HEK293 (cell line): ENCODE data around the gene SRMS.

Experiments
- HOXA7 ChIP-seq: sonication (generic); formaldehyde crosslinking; IDR thresholded peaks from 2 replicates; pipeline ENCODE4 v1.8.1; 2022; ENCODE audit warnings: missing genetic modification reagents, borderline replicate concordance
- RBAK ChIP-seq: fragments of 450-650 bp; formaldehyde crosslinking; IDR thresholded peaks from 2 replicates; pipeline ENCODE4 v1.5.1; 2016; ENCODE audit warnings: missing biosample characterization, missing genetic modification characterization
- ZNF114 ChIP-seq: fragments of 450-650 bp; formaldehyde crosslinking; IDR thresholded peaks from 2 replicates; pipeline ENCODE4 v1.5.0; 2017; ENCODE audit warnings: missing biosample characterization, missing genetic modification characterization
- ZNF776 ChIP-seq: fragments of 450-650 bp; formaldehyde crosslinking; IDR thresholded peaks from 2 replicates; pipeline ENCODE4 v1.5.0; 2017; ENCODE audit warnings: missing biosample characterization, missing genetic modification characterization, borderline replicate concordance
- TF ChIP-seq, protein P1 (sequence below): sonication (generic); formaldehyde crosslinking; IDR thresholded peaks from 2 replicates; pipeline ENCODE4 v1.8.1; 2022; ENCODE audit warnings: mild to moderate bottlenecking, moderate library complexity, missing genetic modification reagents

DNA sequence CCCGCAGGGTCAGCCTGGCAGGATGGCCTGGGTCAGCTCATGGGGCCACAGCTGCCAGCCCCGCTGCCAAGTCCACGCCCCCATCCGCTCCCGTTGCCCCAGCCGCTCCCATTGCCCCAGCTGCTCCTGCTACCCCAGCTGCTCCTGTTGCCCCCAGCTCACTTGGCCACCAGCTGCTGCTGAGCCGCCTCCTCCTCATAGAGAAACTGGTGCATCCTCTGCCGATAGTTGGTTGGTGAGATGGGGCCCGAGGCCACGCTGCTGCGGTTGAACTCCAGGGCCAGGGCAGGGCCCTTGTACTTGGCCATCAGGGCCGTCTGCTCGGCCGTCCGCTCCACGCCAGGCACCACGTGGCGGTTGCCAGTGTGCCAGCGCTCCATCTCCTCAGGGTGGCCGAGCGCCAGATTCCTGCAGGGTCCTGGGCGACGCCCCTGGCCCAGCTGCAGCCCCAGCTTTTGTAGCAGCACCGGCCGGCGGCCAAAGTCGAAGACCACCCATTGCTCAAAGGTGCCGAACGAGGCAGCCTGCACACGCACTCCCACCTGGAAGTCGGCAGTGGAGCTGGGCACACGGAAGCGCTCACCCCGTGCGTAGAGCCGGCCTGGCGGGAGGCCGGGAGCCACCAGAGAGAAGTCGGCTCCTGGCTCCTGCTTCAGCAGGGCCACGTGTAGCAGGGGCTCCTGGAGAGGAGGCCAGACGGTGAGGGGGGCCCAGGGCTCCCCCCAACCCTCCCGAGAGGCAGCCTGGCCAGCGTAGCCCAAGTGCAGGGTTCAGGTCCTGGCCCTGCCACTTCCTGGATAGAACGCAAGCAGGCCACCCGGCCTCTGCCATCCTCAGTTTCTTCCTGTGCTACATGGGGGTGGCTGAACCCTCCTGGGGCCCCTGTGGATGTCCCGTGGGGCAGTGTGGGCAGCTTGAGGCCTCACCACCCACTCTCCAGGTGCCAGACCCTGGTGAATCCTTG, 21.7 kb upstream of the SRMS start:
- no peak for TF ChIP-seq RBAK (tag by site-specific recombination)
- TF ChIP-seq, protein P1, sequence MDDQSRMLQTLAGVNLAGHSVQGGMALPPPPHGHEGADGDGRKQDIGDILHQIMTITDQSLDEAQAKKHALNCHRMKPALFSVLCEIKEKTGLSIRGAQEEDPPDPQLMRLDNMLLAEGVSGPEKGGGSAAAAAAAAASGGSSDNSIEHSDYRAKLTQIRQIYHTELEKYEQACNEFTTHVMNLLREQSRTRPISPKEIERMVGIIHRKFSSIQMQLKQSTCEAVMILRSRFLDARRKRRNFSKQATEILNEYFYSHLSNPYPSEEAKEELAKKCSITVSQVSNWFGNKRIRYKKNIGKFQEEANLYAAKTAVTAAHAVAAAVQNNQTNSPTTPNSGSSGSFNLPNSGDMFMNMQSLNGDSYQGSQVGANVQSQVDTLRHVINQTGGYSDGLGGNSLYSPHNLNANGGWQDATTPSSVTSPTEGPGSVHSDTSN (CRISPR knock-in tag): no peak
- TF ChIP-seq ZNF114: no peak
- TF ChIP-seq HOXA7: no peak
- no peak for TF ChIP-seq ZNF776 (tag by site-specific recombination)
